Breast epithelium (tissue), 4 donors: Measurements from ENCODE around the gene SIRPG. TPM values are rescaled to one million over a fixed set of nuclear protein-coding genes. Genes with fewer than 3 reads are reported as not detected.

Source experiments
- DNase-seq, 2 donors: peaks; one replicate each; pipeline ENCODE4 v3.0.0-alpha.2; 2019; ENCODE audit warnings: low spot score in 2 of 2
- H3K27ac ChIP-seq, 2 donors: fragments of 200-600 bp; sonication (generic) in 1 of 2; one replicate each; pipeline ENCODE4 v1.5.1; 2016 to 2019; ENCODE audit warnings: mild to moderate bottlenecking in 1 of 2
- H3K27me3 ChIP-seq, 2 donors: fragments of 200-600 bp; sonication (generic) in 1 of 2; one replicate each; pipeline versions ENCODE4 v1.5.1 to v1.6.0; 2017 to 2019; ENCODE audit warnings: control low read depth in 1 of 2, mild to moderate bottlenecking in 1 of 2
- H3K36me3 ChIP-seq: fragments of 200-600 bp; one replicate; pipeline ENCODE4 v1.5.1; 2019
- H3K4me1 ChIP-seq, 2 donors: fragments of 200-600 bp; sonication (generic); one replicate each; pipeline ENCODE4 v1.5.1; 2016 to 2019; ENCODE audit warnings: control low read depth in 1 of 2
- H3K4me3 ChIP-seq, 3 donors: fragments of 200-600 bp; sonication (generic); 1 replicate in 2 of 3; 2 replicates in 1 of 3; pipeline ENCODE4 v1.5.1; 2016 to 2019; ENCODE audit warnings: mild to moderate bottlenecking in 3 of 3, moderate library complexity in 2 of 3
- H3K9me3 ChIP-seq, 2 donors: fragments of 200-600 bp; sonication (generic) in 1 of 2; one replicate each; pipeline ENCODE4 v1.5.1; 2016 to 2019; ENCODE audit warnings: control low read depth in 1 of 2
- POLR2A ChIP-seq: fragments of 450-650 bp; IDR thresholded peaks from one replicate; pipeline ENCODE4 v1.6.1; 2016; ENCODE audit warnings: antibody characterized with exemption, mild to moderate bottlenecking, moderate library complexity
- POLR2AphosphoS5 ChIP-seq, 3 donors: sonication (generic); formaldehyde crosslinking; IDR thresholded peaks; one replicate each; pipeline ENCODE4 v1.6.1; 2017; ENCODE audit warnings: antibody characterized with exemption in 3 of 3
- intact Hi-C: fragments of 100-400 bp; cut with DNase I; formaldehyde crosslinking; loops from one replicate; pipeline ENCODE4 v1.15.1; 2023; ENCODE audit warnings: low total_unique reads
- total RNA-seq, 3 donors: library from RNA; depleted of rRNA; stranded (reverse); fragments of >200 nt; gene quantifications; one replicate each; pipeline ENCODE4 v1.1.0, GENCODE V29; 2016
- TF ChIP-seq, protein P1 (sequence below), 3 donors: fragments of 450-650 bp; IDR thresholded peaks; one replicate each; pipeline ENCODE4 v1.5.1; 2016 to 2017; ENCODE audit warnings: antibody characterized with exemption in 3 of 3, mild to moderate bottlenecking in 3 of 3, moderate library complexity in 3 of 3

The SIRPG gene
- total RNA-seq, 3 donors from 2014 or later: not detected

- Histone ChIP-seq H3K4me3 (no peak overlapping the region), H3K27ac (no peak overlapping the region), H3K27me3 (no peaks in the 10 kb centered on the region), H3K36me3 (no peaks in the 10 kb centered on the region), H3K4me1 (no peaks in the 10 kb centered on the region), H3K9me3 (no peaks in the 10 kb centered on the region)
- TF ChIP-seq, protein P1, sequence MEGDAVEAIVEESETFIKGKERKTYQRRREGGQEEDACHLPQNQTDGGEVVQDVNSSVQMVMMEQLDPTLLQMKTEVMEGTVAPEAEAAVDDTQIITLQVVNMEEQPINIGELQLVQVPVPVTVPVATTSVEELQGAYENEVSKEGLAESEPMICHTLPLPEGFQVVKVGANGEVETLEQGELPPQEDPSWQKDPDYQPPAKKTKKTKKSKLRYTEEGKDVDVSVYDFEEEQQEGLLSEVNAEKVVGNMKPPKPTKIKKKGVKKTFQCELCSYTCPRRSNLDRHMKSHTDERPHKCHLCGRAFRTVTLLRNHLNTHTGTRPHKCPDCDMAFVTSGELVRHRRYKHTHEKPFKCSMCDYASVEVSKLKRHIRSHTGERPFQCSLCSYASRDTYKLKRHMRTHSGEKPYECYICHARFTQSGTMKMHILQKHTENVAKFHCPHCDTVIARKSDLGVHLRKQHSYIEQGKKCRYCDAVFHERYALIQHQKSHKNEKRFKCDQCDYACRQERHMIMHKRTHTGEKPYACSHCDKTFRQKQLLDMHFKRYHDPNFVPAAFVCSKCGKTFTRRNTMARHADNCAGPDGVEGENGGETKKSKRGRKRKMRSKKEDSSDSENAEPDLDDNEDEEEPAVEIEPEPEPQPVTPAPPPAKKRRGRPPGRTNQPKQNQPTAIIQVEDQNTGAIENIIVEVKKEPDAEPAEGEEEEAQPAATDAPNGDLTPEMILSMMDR (IDR thresholded peaks at IDR 0.05): no peak
- TF ChIP-seq POLR2A: no peak
- no peak for TF ChIP-seq POLR2AphosphoS5 (IDR thresholded peaks at IDR 0.05)
- DNase-seq: no peak
- intact Hi-C loops: no loop called here
Measured at GRCh38 chr20:1689721-1690120, 32.1 kb upstream of the SIRPG start.

DNA sequence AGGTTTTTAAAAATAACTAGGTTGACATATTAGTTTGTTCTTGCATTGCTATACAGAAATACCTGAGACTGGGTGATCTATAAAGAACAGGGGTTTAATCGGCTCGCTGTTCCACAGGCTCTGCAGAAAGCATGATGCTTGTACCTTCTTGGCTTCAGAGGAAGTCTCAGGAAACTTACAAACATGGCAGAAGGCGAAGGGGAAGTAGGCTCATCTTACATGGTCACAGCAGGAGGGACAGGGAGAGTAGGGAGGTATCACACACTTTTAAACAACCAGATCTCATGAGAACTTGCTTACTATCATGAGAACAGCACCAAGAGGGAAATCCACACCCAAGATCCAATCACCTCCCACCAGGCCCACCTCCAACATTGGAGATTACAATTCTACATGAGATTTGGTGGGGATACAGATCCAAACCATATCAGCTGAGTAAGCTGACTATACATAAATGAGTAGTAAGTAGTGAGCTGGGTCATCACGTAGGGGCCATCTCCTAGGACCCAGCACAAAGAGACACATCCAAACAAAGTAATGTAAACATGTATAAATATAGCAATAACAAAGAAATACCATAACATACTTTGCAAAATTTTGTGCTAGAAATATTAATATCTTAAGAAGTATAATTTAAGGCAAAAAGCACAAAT, 31.4 kb upstream of the SIRPG start:
- TF ChIP-seq POLR2AphosphoS5 (IDR thresholded peaks at IDR 0.05) (no peak), POLR2A (no peak)
- TF ChIP-seq, protein P1 (IDR thresholded peaks at IDR 0.05): no peak
- no peak overlapping the region for H3K27ac ChIP-seq
- H3K4me1 ChIP-seq: no peaks in the 10 kb centered on the region
- DNase-seq: no peak
- no peak overlapping the region for H3K4me3 ChIP-seq
- H3K27me3 ChIP-seq: no peaks in the 10 kb centered on the region
- no peaks in the 10 kb centered on the region for H3K36me3 ChIP-seq
- intact Hi-C loops: no loop called here
- no peaks in the 10 kb centered on the region for H3K9me3 ChIP-seq

DNA sequence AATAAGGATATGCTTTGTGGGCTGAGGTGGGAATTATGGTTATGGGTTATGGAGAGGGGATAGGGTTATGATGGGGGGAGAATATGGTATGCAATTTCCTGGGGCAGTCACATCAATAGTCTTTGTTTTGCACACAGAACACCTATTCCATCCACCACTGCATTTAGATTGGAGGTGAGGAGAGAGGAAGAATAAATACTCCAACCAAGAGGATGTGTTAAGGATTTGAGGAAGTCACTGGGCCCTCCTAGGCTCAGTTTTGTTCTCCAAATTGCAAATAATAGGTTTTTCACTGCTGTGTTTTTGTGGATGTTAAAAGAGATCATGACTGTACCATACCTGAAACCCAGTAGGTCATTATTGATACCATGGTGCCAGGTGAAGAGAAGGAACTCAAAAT, 29.5 kb upstream of the SIRPG start:
- Histone ChIP-seq H3K9me3 (peaks cover 0 to 9% of the 10 kb centered on the region in 2 donors), H3K4me3 (no peak overlapping the region), H3K27ac (no peak overlapping the region), H3K4me1 (no peaks in the 10 kb centered on the region), H3K27me3 (no peaks in the 10 kb centered on the region), H3K36me3 (no peaks in the 10 kb centered on the region)
- TF ChIP-seq, protein P1 (IDR thresholded peaks at IDR 0.05): no peak
- TF ChIP-seq POLR2A: no peak
- no peak for TF ChIP-seq POLR2AphosphoS5 (IDR thresholded peaks at IDR 0.05)
- intact Hi-C loops: no loop called here
- no peak for DNase-seq

GRCh38 chr20:1686151-1686748, 28.7 kb upstream of the SIRPG start:
- Histone ChIP-seq H3K9me3 (peaks cover 0 to 15% of the 10 kb centered on the region in 2 donors), H3K4me3 (no peak overlapping the region), H3K27me3 (no peaks in the 10 kb centered on the region), H3K4me1 (no peaks in the 10 kb centered on the region), H3K36me3 (no peaks in the 10 kb centered on the region), H3K27ac (no peak overlapping the region)
- no peak for DNase-seq
- intact Hi-C loops: no loop called here
- no peak for TF ChIP-seq POLR2AphosphoS5 (IDR thresholded peaks at IDR 0.05)
- TF ChIP-seq POLR2A: no peak
- TF ChIP-seq, protein P1 (IDR thresholded peaks at IDR 0.05): no peak

- Histone ChIP-seq H3K27ac (no peak overlapping the region), H3K9me3 (peaks cover 0 to 15% of the 10 kb centered on the region in 2 donors), H3K4me1 (no peaks in the 10 kb centered on the region), H3K27me3 (no peaks in the 10 kb centered on the region), H3K36me3 (no peaks in the 10 kb centered on the region), H3K4me3 (no peak overlapping the region)
- TF ChIP-seq, protein P1 (IDR thresholded peaks at IDR 0.05): no peak
- TF ChIP-seq POLR2AphosphoS5 (IDR thresholded peaks at IDR 0.05) (no peak), POLR2A (no peak)
- no peak for DNase-seq
- intact Hi-C loops: no loop called here
Measured at GRCh38 chr20:1685304-1686052, 27.9 kb upstream of the SIRPG start.
